Measurements from ENCODE around the gene RAB7B. TPM values are rescaled to one million over a fixed set of nuclear protein-coding genes. Genes with fewer than 3 reads are reported as not detected.

The RAB7B gene
- total RNA-seq, 1 donor from 2014 or later = 0.13 TPM

DNA sequence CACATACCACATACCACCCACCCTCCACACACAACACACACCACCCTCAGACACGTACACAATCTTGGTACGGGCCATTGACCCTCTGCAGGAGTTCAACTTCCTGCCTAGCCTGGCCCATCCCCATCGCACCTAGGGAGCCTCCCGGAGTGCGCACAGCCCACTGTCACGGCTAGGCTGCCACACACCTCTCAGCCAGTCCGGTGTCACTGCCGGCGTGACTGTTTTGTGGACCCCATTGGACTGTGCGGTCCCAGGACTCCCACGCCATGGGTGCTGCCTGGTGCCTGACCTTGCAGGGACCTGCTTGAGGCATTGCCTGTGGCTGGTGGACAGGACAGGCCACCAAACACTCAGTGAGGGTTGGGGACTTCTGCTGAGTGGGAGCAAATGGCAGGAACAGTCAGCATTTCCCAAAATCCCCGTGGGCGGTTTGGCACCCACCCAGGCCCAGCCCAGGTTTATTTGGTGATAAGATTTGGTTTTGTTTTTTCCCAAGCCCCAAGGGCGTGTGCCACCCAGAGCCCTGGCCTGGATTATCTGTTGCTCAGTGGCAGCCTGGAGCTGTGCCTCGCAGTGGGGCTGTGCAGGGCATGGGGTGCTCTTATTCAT is 27.7 kb downstream of the RAB7B start:
- no peak overlapping the region for H3K4me3 ChIP-seq (ENCODE audit: low read depth, low read length)
- TF ChIP-seq, protein P1, sequence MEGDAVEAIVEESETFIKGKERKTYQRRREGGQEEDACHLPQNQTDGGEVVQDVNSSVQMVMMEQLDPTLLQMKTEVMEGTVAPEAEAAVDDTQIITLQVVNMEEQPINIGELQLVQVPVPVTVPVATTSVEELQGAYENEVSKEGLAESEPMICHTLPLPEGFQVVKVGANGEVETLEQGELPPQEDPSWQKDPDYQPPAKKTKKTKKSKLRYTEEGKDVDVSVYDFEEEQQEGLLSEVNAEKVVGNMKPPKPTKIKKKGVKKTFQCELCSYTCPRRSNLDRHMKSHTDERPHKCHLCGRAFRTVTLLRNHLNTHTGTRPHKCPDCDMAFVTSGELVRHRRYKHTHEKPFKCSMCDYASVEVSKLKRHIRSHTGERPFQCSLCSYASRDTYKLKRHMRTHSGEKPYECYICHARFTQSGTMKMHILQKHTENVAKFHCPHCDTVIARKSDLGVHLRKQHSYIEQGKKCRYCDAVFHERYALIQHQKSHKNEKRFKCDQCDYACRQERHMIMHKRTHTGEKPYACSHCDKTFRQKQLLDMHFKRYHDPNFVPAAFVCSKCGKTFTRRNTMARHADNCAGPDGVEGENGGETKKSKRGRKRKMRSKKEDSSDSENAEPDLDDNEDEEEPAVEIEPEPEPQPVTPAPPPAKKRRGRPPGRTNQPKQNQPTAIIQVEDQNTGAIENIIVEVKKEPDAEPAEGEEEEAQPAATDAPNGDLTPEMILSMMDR (IDR thresholded peaks at IDR 0.05; ENCODE audit: insufficient read depth, low read length, poor library complexity, severe bottlenecking) = no peak
- no peak for DNase-seq (ENCODE audit: low read depth)
- H3K27me3 ChIP-seq (ENCODE audit: control insufficient read depth, insufficient read depth, low read length) = no peaks in the 10 kb centered on the region
- no peaks in the 10 kb centered on the region for H3K36me3 ChIP-seq (ENCODE audit: control insufficient read depth, insufficient read depth, low read length)

DNA sequence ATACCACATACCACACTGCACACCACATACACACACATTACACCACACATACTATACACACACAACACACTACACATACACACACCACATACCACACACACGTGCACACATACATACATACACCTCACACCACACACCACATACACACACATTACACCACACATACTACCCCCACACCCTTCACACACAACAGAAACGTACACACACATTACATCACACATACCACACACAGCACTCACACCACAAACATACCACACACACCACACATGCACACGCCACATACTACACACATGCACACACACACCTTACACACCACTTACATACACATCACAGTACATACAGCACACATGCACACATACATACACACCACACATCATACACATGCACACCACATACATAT is 28.5 kb downstream of the RAB7B start:
- no peaks in the 10 kb centered on the region for H3K36me3 ChIP-seq (ENCODE audit: control insufficient read depth, insufficient read depth, low read length)
- H3K27me3 ChIP-seq (ENCODE audit: control insufficient read depth, insufficient read depth, low read length) = no peaks in the 10 kb centered on the region
- DNase-seq (ENCODE audit: low read depth) = no peak
- TF ChIP-seq, protein P1 (IDR thresholded peaks at IDR 0.05; ENCODE audit: insufficient read depth, low read length, poor library complexity, severe bottlenecking) = no peak
- H3K4me3 ChIP-seq (ENCODE audit: low read depth, low read length) = no peak overlapping the region

DNA sequence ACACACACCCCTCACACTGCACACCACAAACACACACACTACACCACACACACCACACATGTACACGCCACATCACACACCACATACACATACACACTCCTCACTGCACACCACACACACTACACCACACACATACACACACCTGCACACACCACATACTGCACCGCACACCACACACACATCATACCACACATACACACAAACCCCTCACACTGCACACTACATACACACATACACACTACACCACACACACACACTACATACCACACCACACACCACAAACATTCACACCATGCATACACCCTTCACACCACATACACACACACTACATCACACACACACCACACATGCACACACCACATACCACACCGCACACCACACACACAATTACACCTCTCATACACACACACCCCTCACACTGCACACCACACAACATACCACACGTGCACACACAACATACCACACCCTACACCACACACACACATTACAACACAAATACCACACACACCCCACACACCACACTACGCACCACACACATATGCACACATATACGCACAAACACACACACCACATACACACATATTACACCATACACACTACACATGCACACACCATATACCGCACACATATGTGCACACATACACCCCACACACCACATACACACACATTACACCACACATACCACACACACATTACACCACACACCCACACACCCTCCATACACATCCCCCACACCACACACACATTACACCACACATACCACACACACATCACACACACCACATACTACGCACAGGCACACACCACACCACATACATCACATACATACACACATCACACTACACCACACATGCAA is 29.6 kb downstream of the RAB7B start:
- TF ChIP-seq, protein P1 (IDR thresholded peaks at IDR 0.05; ENCODE audit: insufficient read depth, low read length, poor library complexity, severe bottlenecking) = no peak
- DNase-seq (ENCODE audit: low read depth) = no peak

GRCh38 chr1:205972491-205973168 is 30.6 kb downstream of the RAB7B start:
- Histone ChIP-seq H3K27me3 (ENCODE audit: control insufficient read depth, insufficient read depth, low read length) (no peaks in the 10 kb centered on the region), H3K36me3 (ENCODE audit: control insufficient read depth, insufficient read depth, low read length) (no peaks in the 10 kb centered on the region), H3K4me3 (ENCODE audit: low read depth, low read length) (no peak overlapping the region)
- TF ChIP-seq, protein P1 (IDR thresholded peaks at IDR 0.05; ENCODE audit: insufficient read depth, low read length, poor library complexity, severe bottlenecking) = no peak
- DNase-seq (ENCODE audit: low read depth) = no peak

More for the DNA sequence above, 29.6 kb downstream of the RAB7B start:
- H3K36me3 ChIP-seq (ENCODE audit: control insufficient read depth, insufficient read depth, low read length) = no peaks in the 10 kb centered on the region
- H3K27me3 ChIP-seq (ENCODE audit: control insufficient read depth, insufficient read depth, low read length) = no peaks in the 10 kb centered on the region
- no peak overlapping the region for H3K4me3 ChIP-seq (ENCODE audit: low read depth, low read length)

DNA sequence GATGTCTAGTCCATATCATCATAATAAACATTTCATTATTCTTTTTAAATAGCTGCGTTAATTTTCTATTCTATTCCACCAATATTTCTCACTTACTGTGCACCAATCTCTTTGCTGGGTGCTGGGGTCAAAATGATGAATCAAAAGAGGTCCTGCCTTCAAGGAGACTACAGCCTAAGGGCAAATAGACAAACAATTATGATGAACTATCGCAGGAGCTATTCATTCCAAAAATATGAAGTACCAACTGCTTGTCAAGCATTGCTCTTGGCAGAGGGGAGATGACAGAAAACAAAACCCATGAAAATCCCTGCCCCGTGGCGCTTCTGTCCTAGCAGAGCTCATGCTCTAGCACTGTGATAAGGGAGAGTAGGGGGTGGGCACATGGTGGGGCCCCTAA is 31.1 kb downstream of the RAB7B start:
- TF ChIP-seq, protein P1 (IDR thresholded peaks at IDR 0.05; ENCODE audit: insufficient read depth, low read length, poor library complexity, severe bottlenecking) = no peak
- no peak for DNase-seq (ENCODE audit: low read depth)
- Histone ChIP-seq H3K4me3 (ENCODE audit: low read depth, low read length) (no peak overlapping the region), H3K27me3 (ENCODE audit: control insufficient read depth, insufficient read depth, low read length) (no peaks in the 10 kb centered on the region), H3K36me3 (ENCODE audit: control insufficient read depth, insufficient read depth, low read length) (no peaks in the 10 kb centered on the region)
